AG09319 (cell line): ENCODE data around the gene PPP2R1B.

Experiments
- DNase-seq: peaks from one replicate; pipeline ENCODE4 v3.0.0-alpha.2; 2010; ENCODE audit warnings: low read depth; ENCODE audit errors: extremely low read depth
- TF ChIP-seq, protein P1 (sequence below): IDR thresholded peaks from 2 replicates; pipeline ENCODE4 v1.5.1; 2011; ENCODE audit warnings: low read depth, mild to moderate bottlenecking, inconsistent platforms, low read length, moderate library complexity

PPP2R1B gene

GRCh38 chr11:111699579-111700156 is 66.5 kb downstream of the PPP2R1B start:
- no peak for DNase-seq
- TF ChIP-seq, protein P1, sequence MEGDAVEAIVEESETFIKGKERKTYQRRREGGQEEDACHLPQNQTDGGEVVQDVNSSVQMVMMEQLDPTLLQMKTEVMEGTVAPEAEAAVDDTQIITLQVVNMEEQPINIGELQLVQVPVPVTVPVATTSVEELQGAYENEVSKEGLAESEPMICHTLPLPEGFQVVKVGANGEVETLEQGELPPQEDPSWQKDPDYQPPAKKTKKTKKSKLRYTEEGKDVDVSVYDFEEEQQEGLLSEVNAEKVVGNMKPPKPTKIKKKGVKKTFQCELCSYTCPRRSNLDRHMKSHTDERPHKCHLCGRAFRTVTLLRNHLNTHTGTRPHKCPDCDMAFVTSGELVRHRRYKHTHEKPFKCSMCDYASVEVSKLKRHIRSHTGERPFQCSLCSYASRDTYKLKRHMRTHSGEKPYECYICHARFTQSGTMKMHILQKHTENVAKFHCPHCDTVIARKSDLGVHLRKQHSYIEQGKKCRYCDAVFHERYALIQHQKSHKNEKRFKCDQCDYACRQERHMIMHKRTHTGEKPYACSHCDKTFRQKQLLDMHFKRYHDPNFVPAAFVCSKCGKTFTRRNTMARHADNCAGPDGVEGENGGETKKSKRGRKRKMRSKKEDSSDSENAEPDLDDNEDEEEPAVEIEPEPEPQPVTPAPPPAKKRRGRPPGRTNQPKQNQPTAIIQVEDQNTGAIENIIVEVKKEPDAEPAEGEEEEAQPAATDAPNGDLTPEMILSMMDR, result no peak

- no peak for DNase-seq
- TF ChIP-seq, protein P1, result no peak
Measured at GRCh38 chr11:111698852-111699559, 67.2 kb downstream of the PPP2R1B start.

- TF ChIP-seq, protein P1, result no peak
- no peak for DNase-seq
Measured at GRCh38 chr11:111697933-111698371, 68.2 kb downstream of the PPP2R1B start.

DNA sequence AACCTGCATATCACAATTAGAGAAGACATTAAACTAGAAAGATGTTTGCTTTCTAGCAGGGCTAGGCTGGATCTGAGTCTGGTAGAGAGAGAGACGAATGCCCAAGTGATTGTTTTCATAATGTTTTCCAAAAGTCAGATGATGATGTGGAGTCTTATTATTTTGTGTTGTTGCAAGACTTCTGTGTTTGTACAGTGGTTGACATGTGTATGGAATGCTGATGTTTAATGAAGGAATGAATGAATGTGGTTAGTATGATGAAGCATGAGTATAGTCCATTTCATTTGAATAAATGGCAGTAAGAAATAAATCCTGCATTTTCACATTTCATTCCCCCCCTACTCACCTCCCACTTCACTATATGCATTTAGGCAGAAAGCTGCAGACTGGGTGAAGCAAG is 69.6 kb downstream of the PPP2R1B start:
- no peak for DNase-seq
- TF ChIP-seq, protein P1, result no peak

GRCh38 chr11:111694851-111695250 is 71.3 kb downstream of the PPP2R1B start:
- DNase-seq, result peak; percentile 54
- TF ChIP-seq, protein P1, result no peak

GRCh38 chr11:111693224-111693937 is 72.8 kb downstream of the PPP2R1B start:
- TF ChIP-seq, protein P1, result no peak

GRCh38 chr11:111691741-111692140 is 74.4 kb downstream of the PPP2R1B start:
- TF ChIP-seq, protein P1, result no peak
- no peak for DNase-seq

More at GRCh38 chr11:111693224-111693937, 72.8 kb downstream of the PPP2R1B start:
- no peak for DNase-seq
